Fibroblast of pulmonary artery (primary cell): Measurements from ENCODE around the gene PKM.

Experiments used
- DNase-seq: peaks from one replicate; pipeline ENCODE4 v3.0.0-alpha.2; 2010; ENCODE audit warnings: low read depth
- H3K4me3 ChIP-seq: replicated peaks from 2 replicates; pipeline ENCODE4 v1.5.1; 2011; ENCODE audit warnings: low read depth, mild to moderate bottlenecking, control low read depth, low read length, moderate library complexity
- CTCF ChIP-seq: IDR thresholded peaks from 2 replicates; pipeline ENCODE4 v1.5.1; 2011; ENCODE audit warnings: mild to moderate bottlenecking, control low read depth, low read length, inconsistent platforms; ENCODE audit errors: missing control alignments

The PKM gene

GRCh38 chr15:72168131-72168807 lies 62.7 kb downstream of the PKM start:
- H3K4me3 ChIP-seq, result no peak overlapping the region
- peak; percentile 29 for DNase-seq

GRCh38 chr15:72167445-72167844 lies 63.5 kb downstream of the PKM start:
- no peak for TF ChIP-seq CTCF
- no peak for DNase-seq
- no peak overlapping the region for H3K4me3 ChIP-seq

More at GRCh38 chr15:72168131-72168807, 62.7 kb downstream of the PKM start:
- no peak for TF ChIP-seq CTCF

GRCh38 chr15:72166716-72167417 lies 64.1 kb downstream of the PKM start:
- no peak for TF ChIP-seq CTCF
- no peak for DNase-seq
- H3K4me3 ChIP-seq, result no peak overlapping the region

DNA sequence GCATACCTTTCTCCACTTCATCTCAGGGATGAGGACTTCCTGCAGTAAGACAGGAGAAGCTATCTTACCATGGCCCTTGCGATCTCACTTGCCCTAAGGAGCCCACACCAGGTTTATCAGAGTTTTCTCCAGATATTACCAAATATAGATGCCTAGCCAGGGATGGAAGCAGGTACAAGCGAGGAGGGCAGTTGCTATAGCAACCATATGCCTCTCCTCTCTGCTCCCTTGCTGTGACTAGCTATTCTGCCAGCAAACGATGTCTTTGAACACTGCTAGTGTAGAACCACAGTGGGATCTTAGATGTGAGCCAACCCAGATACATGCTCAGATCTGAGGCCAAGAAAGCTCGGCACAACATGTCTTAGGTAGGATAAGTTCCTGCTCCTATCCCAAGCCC lies 67.3 kb downstream of the PKM start:
- DNase-seq, result no peak
- H3K4me3 ChIP-seq, result no peak overlapping the region
- TF ChIP-seq CTCF, result no peak

DNA sequence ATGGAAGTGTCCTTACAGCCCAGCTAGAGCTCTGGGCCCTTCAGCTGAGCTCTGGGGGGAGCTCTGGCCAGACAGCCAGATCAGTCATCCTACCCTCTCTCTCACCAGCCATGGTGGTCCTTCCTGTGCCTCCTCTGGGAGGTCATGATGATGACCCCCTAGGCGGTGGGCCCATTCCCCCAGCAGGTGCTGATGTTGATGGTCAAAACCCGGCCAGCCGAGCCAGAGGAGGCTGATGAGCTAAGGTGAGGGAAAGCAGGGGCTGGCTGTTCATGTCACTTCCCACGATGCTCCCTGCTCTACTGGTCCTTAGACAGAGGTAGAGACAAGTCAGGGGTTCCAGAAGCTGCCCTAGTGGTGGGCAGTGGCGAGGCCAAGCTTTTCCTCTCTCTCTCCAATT lies 68.4 kb downstream of the PKM start:
- DNase-seq, result no peak
- no peak overlapping the region for H3K4me3 ChIP-seq
- no peak for TF ChIP-seq CTCF

DNA sequence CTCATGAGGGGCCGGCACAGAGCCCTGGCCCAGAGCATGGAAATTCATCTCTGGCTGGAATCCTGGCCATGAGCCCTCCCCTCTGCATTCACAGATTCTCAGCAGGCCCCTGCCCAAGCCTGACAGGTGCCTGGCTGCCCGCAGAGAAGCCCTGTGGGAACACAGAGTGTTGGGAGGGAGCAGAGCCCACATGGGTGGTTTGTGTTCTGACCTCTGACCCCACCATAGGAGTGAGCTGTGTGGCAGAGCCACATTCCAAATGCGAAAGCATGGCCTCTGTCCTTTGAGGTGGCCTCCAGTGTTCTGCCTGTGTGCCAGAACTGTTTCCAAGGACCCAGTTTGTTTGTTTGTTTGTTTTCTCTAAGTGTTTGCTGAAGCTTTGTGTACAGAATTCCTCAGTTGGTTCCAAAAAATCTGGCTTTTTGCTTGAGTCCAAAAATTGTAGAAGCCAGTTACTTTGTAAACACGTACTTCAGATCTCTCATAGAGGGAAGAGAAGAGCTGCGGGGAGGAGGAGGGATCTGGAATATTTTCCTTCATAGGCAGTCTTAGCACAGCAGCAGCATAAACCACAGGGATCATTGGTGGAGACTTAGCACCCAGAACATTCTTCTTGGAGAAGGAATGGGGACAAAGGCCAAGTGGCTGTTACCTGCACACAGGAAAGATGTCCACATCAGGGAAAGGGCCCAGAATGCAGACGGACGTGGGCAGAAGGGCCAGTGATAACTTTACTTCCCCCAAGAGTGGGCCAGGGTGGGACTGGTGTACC lies 69.4 kb downstream of the PKM start:
- TF ChIP-seq CTCF, result no peak
- DNase-seq, result no peak
- no peak overlapping the region for H3K4me3 ChIP-seq
